K562 (cell line): ENCODE results near the gene ASIP.
"Not testable (repeated sequence)": the region's sequence is repeated elsewhere in the genome, so short reads cannot be mapped to it uniquely, and the experiment has no call there.

Source experiments
- CREM ChIP-seq: IDR thresholded peaks from 2 replicates; pipeline ENCODE4 v1.6.1; 2014; ENCODE audit warnings: antibody characterized with exemption, low read depth
- MAFK ChIP-seq: IDR thresholded peaks from 2 replicates; pipeline ENCODE4 v1.6.1; 2011; ENCODE audit warnings: low read length, improper control_type of control experiment
- TCF7L2 ChIP-seq: fragments of 150-350 bp; IDR thresholded peaks from 2 replicates; pipeline ENCODE4 v1.6.1; 2016; ENCODE audit warnings: low read depth, mild to moderate bottlenecking, low read length, moderate library complexity

GRCh38 chr20:34298294-34298784 is 57.1 kb downstream of the ASIP start:
- not testable (repeated sequence) for TF ChIP-seq TCF7L2, CREM, MAFK
